Measurements from ENCODE around the gene DEPDC1B.
"Not testable (repeated sequence)": the region's sequence is repeated elsewhere in the genome, so short reads cannot be mapped to it uniquely, and the experiment has no call there.

DEPDC1B gene

GRCh38 chr5:60638300-60638699, 61.7 kb downstream of the DEPDC1B start:
- no peak for DNase-seq

- no peak for DNase-seq
Measured at GRCh38 chr5:60636644-60637043, 63.3 kb downstream of the DEPDC1B start.

- DNase-seq: no peak
Measured at GRCh38 chr5:60636001-60636400, 64.0 kb downstream of the DEPDC1B start.

DNA sequence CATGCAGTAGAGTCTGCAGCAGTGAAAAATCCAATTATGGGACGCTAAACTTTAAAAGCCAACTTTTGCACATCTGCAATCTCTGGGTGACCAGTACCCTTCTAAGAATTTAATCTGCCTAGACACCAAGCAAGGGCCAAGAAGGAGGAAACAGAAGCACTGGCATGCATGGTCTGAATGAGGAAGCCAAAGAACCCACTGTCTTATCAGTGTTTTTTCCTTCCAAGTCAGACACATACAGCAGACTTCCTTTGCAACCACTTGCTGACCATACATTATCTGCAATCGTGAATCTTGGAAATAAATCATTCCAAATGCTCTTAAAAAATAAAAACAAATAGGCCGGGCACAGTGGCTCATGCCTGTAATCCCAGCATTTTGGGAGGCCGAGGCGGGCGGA, 65.9 kb downstream of the DEPDC1B start:
- no peak for DNase-seq

- no peak for DNase-seq
Measured at GRCh38 chr5:60633341-60633740, 66.6 kb downstream of the DEPDC1B start.

DNA sequence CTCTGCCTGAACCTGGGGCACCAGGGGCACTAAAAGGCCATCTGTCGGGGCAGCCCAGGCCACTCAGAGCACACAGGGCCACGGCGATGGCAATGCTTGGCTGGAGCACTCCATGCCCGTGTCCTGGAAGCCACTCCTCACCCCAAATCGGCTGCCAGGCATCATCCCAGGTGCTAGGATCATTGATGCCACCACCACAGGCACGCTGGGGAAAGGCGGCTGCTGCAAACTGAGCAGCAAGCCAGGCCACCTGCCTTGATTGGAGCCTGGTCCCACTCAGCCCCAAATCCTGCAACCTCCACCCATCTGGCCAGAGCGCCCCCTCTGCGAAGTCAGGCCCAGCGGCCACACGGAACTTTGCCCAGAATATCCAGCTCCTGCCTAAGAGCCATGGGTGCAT, 67.8 kb downstream of the DEPDC1B start:
- DNase-seq: no peak

- no peak for DNase-seq
Measured at GRCh38 chr5:60630836-60631235, 69.1 kb downstream of the DEPDC1B start.

DNA sequence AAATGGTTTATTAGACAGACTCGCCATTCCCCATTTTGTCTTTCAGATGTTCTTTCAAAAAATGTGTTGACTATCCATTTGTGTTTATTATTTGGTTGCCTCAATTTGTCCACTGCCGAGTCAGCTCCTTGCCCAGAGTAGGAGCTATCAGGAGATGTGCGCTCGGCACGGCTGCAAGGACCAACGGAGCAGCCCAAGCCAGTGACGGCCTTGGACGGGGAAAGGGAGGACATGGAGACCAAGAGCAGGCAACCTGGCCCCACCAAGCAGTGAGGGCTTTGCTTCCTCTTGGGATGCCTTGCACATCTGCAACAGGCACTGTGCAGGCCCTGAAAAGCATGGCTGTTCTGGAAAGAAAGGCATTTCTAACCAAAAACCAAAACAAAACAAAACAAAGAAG, 69.8 kb downstream of the DEPDC1B start:
- no peak for DNase-seq

- DNase-seq: not testable (repeated sequence)
Measured at GRCh38 chr5:60624875-60625274, 75.1 kb downstream of the DEPDC1B start.

DNA sequence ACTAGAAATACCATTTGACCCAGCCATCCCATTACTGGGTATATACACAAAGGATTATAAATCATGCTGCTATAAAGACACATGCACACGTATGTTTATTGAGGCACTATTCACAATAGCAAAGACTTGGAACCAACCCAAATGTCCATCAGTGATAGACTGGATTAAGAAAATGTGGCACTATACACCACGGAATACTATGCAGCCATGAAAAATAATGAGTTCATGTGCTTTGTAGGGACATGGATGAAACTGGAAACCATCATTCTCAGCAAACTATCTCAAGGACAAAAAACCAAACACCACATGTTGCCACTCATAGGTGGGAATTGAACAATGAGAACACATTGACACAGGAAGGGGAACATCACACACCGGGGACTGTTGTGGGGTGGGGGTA, 79.2 kb downstream of the DEPDC1B start:
- not testable (repeated sequence) for DNase-seq

DNA sequence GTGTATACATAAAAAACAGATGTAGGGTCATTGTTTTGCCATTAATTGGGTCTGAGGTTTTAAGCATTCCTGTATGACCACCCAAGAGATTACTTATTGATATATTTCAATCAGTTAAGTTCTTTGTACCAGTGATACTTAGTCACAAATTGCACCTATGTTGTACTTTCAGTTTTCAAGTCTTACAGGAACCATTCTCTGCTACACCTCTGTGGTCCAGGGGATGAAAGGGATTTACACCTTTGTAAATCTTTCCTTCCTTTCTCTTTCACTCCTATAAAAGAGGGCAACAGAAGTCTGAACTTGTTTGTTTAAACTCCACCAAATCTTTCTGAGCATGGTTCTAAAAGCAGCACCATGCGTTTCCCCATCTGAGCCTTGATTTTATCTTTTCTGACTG, 86.1 kb downstream of the DEPDC1B start:
- DNase-seq: no peak

DNA sequence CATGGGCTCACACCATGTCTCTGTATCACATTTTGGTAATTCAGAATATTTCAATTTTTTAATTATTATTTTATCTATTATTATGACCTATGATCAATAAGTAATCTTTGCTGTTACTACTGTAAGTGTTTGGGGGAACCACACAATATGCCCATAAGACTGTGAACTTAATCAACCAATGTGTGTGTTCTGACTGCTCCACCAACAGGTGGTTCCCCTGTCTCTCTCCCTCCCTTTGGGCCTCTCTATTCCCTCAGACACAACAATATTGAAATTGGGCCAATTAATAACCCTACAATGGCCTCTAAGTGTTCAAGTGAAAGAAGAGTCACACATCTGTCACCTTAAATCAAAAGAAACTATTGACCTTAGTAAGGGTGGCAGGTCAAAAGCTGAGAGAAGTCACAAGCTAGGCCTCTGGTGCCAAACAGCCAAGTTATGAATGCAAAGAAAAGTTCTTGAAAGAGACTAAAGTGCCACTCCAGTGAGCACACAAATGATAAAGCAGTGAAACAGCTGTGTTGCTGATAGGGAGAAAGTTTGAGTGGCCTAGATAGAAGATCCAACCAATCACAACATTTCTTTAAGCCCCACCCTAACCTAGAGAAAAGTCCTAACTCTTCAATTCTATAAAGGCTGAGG, 88.7 kb downstream of the DEPDC1B start:
- DNase-seq: no peak

- no peak for DNase-seq
Measured at GRCh38 chr5:60604771-60605170, 95.2 kb downstream of the DEPDC1B start.

DNA sequence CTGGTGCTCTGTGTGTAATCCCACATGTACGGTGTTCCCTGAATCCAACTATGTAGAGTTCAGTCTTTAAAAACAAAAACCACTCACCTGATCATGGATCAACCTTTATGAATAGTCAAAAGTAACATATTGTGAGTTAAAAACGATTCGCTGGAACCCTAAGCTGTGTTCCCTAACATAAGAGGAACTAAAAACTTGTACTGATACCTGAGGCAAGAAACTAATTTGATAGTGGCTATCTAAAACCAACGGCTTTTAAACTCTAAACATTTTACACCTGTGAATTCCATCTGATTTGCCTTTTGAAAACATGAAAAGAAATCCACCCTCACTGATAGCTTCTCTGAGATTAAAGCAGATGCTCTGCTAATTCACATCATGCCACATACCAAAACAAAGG, 101.5 kb downstream of the DEPDC1B start:
- DNase-seq: no peak

DNA sequence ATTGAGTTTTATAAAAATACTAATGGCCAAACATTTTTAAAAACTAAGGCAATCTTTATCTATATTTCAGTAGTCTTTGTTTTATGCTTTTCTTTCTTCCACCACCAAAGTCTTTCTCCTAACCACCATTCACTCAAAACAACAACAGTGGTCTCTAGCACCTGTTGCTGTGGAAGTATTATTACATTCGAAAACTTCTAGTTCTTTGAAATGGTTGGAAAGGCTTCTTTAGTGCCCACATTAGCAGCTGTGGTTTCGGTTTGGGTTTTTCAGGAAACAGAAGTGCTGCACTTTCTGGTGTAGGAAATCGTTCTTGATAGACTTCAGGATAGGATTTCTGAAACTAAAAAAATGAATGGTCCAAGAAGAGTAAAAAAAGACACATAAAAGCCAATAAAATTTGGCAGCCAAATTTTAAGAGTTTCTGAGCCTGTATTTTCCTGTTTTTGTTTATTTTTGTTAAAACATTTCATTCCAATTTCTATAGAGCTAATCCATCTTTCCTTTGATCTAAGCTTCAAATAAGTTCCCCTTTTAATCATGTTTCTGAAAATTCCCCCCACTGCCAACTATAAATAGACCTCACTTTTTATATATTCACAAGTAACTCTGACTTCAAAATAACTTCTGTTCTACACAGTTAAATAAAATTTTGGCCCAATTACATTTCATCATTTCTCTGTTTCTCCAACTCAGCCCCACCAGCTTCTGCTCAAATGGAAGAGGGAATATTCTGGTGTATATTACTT, 102.2 kb downstream of the DEPDC1B start:
- no peak for DNase-seq

GRCh38 chr5:60594715-60595477, 105.1 kb downstream of the DEPDC1B start:
- no peak for DNase-seq

DNA sequence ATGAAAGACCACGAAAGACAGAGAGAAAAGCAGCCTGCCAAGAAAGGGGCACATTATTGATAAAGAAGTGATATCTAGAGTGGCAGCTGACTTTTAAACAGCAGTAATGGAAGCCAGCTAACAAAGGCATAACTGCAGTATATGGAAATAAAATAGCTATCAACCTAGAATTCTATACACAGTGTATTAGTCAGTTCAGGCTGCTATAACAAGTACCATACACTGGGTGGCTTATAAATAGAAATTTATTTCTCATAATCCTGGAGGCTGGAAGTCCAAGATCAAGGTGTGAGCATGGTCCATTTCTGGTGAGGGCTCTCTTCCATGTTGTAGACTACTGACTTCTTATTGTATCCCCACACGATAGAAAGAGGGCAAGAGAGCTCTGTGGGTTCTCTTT, 109.8 kb downstream of the DEPDC1B start:
- DNase-seq: no peak

- DNase-seq: not testable (repeated sequence)
Measured at GRCh38 chr5:60587312-60587711, 112.7 kb downstream of the DEPDC1B start.

GRCh38 chr5:60586307-60586901, 113.6 kb downstream of the DEPDC1B start:
- DNase-seq: no peak

DNA sequence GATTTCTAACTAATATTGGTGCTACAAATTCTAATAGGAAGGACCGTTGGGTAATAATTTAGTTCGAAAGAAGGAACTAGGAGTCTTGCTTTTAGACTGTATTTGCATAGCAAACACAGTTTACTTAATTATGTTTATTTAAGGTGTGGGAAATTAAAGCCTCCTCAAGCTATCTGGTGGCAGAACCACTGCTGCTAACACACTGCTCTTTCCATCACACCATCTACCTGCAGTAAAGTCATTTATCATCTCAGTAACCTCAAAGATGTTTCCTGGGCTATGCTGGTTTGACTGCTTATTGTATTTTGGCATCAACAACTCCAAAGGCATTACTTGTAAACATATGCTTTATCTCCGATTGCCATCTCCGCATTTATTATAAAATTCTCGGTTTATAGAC, 114.3 kb downstream of the DEPDC1B start:
- DNase-seq: no peak

- no peak for DNase-seq
Measured at GRCh38 chr5:60584304-60584703, 115.7 kb downstream of the DEPDC1B start.

DNA sequence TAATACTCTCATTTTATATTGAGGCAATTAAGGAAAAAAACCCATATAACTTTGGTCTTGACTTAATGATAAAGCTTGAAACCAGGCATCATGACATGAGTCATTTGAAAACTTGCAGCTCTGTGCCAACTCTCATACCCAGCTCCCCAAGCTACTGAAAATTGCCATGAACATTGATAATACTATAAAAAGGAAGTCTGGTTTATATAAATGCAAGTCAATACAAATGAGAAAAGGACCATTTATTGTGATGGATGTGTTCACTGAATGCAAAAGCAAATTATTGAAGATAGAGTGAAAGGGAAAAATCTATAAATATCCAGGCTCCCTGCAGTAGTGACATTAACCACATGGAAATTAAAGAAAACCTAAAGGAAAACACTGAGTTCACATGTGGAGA, 116.3 kb downstream of the DEPDC1B start:
- no peak for DNase-seq

DNA sequence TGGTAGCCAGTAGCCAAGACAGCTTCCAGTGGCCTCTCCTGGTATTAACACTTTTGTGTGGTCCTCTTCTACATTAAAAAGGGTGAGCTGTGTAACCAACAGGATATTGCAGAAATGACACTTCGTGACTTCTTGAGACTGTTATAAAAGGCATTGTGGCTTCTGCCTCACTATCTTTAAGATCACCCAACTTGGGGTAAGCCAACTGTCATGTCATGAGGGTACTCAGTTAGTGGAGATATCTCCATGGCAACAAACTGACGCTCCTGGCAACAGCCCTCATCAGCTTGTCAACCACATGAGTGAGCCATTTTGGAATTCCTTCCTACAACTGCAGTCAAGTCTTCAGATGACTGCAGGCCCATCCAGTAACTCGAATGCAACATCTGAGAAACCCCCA, 121.7 kb downstream of the DEPDC1B start:
- DNase-seq: no peak

DNA sequence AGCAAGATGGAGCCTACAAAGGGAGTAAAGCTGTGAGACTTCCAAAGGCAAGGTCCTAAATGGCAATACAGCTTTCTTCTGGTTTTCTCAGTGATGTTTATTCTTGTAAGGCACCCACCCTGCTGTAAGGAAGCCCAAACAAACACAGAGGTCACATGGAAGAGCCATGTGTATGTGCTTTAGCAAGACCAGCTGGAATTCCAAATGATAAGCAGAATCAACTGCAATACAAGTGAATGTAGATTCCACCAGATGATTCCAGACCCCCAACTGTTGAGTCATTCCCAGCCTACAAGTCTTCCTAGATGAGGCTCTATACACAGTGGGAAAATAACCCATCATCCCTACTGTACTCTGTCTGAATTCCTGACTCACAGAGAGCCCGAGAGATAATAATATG, 122.8 kb downstream of the DEPDC1B start:
- no peak for DNase-seq
